ENCODE measurements around the gene MICU1. TPM values are rescaled to one million over a fixed set of nuclear protein-coding genes. Genes with fewer than 3 reads are reported as not detected.

The MICU1 gene
- total RNA-seq, 3 donors from 2014 or later (not counting 1 experiment from before 2014, with no cell fraction given): 27.9 to 30.9 (median 29.4) TPM

DNA sequence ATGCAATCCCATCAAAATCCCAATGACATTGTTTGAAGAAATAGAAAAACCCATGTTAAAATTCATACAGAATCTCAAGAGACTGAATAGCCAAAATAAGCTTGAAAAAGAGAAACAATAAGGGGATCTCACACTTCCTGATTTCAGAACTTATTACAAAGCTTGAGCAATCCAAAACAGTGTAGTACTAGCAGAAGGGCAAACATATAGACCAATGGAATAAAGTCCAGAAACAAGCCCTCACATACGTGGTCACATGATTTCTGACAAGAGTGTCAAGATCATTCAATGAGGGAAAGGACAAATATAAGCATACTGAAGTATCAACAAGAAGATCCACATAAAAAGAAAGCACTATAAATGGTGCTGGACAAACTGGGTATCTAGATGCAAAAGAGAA is 31.9 kb downstream of the MICU1 start:
- 88% methylated on average over 1 of the region's 1 CpG for WGBS (ENCODE audit: insufficient coverage)
- Mint-ChIP-seq H3K27ac (no peak overlapping the region), H3K4me1 (peaks cover 11 to 19% of the 10 kb centered on the region in 2 donors), H3K27me3 (ENCODE audit: low read depth in 2 of 2) (no peaks in the 10 kb centered on the region), H3K9me3 (no peaks in the 10 kb centered on the region), H3K36me3 (no peaks in the 10 kb centered on the region), H3K4me3 (no peak overlapping the region)
- Histone ChIP-seq H3K4me3 (ENCODE audit: low read length) (no peak overlapping the region), H3K27me3 (ENCODE audit: control insufficient read depth, insufficient read depth, low read length) (no peaks in the 10 kb centered on the region), H3K36me3 (ENCODE audit: control insufficient read depth, insufficient read depth, low read length) (no peaks in the 10 kb centered on the region), H3K27ac (ENCODE audit: low read length) (no peak overlapping the region), H3K9me3 (ENCODE audit: control insufficient read depth, insufficient read depth, low read length) (no peaks in the 10 kb centered on the region), H3K4me1 (ENCODE audit: control insufficient read depth, insufficient read depth, low read length) (no peaks in the 10 kb centered on the region)
- intact Hi-C loops (cut with micrococcal nuclease): no loop called here
- DNase-seq (no peak), ATAC-seq (no peak)
- TF ChIP-seq, protein P1, sequence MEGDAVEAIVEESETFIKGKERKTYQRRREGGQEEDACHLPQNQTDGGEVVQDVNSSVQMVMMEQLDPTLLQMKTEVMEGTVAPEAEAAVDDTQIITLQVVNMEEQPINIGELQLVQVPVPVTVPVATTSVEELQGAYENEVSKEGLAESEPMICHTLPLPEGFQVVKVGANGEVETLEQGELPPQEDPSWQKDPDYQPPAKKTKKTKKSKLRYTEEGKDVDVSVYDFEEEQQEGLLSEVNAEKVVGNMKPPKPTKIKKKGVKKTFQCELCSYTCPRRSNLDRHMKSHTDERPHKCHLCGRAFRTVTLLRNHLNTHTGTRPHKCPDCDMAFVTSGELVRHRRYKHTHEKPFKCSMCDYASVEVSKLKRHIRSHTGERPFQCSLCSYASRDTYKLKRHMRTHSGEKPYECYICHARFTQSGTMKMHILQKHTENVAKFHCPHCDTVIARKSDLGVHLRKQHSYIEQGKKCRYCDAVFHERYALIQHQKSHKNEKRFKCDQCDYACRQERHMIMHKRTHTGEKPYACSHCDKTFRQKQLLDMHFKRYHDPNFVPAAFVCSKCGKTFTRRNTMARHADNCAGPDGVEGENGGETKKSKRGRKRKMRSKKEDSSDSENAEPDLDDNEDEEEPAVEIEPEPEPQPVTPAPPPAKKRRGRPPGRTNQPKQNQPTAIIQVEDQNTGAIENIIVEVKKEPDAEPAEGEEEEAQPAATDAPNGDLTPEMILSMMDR (IDR thresholded peaks at IDR 0.05): no peak

DNA sequence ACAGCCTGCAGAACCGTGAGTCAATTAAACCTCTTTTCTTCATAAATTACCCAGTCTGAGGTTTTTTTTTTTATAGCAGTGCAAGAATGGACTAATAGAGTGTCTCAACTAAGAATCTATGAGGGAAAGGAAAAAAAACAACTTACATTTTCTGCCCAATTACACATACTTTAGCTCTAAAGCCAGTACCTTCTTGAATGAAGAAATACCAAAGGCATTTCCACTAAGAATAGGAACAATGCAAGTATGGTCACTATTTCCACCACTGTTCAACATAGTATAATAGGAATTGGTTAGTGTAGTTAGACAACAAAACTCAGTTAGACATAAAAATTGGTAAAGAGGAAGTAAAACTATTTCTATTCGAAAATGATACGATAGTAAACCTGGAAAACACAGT is 37.6 kb downstream of the MICU1 start:
- 88% methylated on average over 2 of the region's 3 CpGs for WGBS (ENCODE audit: insufficient coverage)
- H3K4me1 Mint-ChIP-seq: peaks cover 13 to 21% of the 10 kb centered on the region in 2 donors
- Histone ChIP-seq H3K27me3 (ENCODE audit: control insufficient read depth, insufficient read depth, low read length) (no peaks in the 10 kb centered on the region), H3K27ac (ENCODE audit: low read length) (no peak overlapping the region), H3K36me3 (ENCODE audit: control insufficient read depth, insufficient read depth, low read length) (no peaks in the 10 kb centered on the region), H3K4me1 (ENCODE audit: control insufficient read depth, insufficient read depth, low read length) (no peaks in the 10 kb centered on the region), H3K4me3 (ENCODE audit: low read length) (no peak overlapping the region), H3K9me3 (ENCODE audit: control insufficient read depth, insufficient read depth, low read length) (no peaks in the 10 kb centered on the region)
- DNase-seq (no peak), ATAC-seq (no peak)
- H3K27me3 Mint-ChIP-seq (ENCODE audit: low read depth in 2 of 2): no peaks in the 10 kb centered on the region
- TF ChIP-seq, protein P1 (IDR thresholded peaks at IDR 0.05): no peak
- H3K36me3 Mint-ChIP-seq: no peaks in the 10 kb centered on the region
- H3K4me3 Mint-ChIP-seq: no peak overlapping the region
- peak overlapping the region in 1 of 2 donors; percentile 50 for H3K27ac Mint-ChIP-seq
- no peaks in the 10 kb centered on the region for H3K9me3 Mint-ChIP-seq
- intact Hi-C loops (cut with micrococcal nuclease): no loop called here

DNA sequence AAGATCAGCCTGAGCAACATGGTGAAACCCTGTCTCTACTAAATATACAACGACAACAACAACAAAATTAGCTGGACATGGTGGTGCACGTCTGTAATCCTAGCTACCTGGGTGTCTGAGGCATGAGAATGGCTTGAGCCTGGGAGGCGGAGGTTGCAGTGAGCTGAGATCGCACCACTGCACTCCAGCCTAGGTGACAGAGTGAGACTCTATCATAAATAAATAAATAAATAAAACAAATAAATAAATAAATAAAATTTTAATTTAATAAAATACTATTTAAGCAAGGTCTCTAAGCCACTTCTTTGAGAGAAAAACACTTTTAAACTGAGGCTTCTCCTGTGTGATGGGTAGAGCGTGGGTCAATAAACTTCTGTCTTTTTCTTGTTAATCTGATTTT is 38.3 kb downstream of the MICU1 start:
- no peak overlapping the region for H3K4me3 Mint-ChIP-seq
- peaks cover 13 to 21% of the 10 kb centered on the region in 2 donors for H3K4me1 Mint-ChIP-seq
- Histone ChIP-seq H3K9me3 (ENCODE audit: control insufficient read depth, insufficient read depth, low read length) (no peaks in the 10 kb centered on the region), H3K27ac (ENCODE audit: low read length) (no peak overlapping the region), H3K36me3 (ENCODE audit: control insufficient read depth, insufficient read depth, low read length) (no peaks in the 10 kb centered on the region), H3K4me3 (ENCODE audit: low read length) (no peak overlapping the region), H3K4me1 (ENCODE audit: control insufficient read depth, insufficient read depth, low read length) (no peaks in the 10 kb centered on the region), H3K27me3 (ENCODE audit: control insufficient read depth, insufficient read depth, low read length) (no peaks in the 10 kb centered on the region)
- no peak for DNase-seq
- no peaks in the 10 kb centered on the region for H3K9me3 Mint-ChIP-seq
- no peak for ATAC-seq
- H3K36me3 Mint-ChIP-seq: no peaks in the 10 kb centered on the region
- TF ChIP-seq, protein P1 (IDR thresholded peaks at IDR 0.05): no peak
- intact Hi-C loops (cut with micrococcal nuclease): no loop called here
- 95% methylated on average over 3 of the region's 5 CpGs for WGBS (ENCODE audit: insufficient coverage)
- H3K27me3 Mint-ChIP-seq (ENCODE audit: low read depth in 2 of 2): no peaks in the 10 kb centered on the region
- H3K27ac Mint-ChIP-seq: no peak overlapping the region

- 93% methylated on average over 3 of the region's 4 CpGs for WGBS (ENCODE audit: insufficient coverage)
- TF ChIP-seq, protein P1 (IDR thresholded peaks at IDR 0.05): no peak
- Histone ChIP-seq H3K9me3 (ENCODE audit: control insufficient read depth, insufficient read depth, low read length) (no peaks in the 10 kb centered on the region), H3K27ac (ENCODE audit: low read length) (no peak overlapping the region), H3K4me3 (ENCODE audit: low read length) (no peak overlapping the region), H3K4me1 (ENCODE audit: control insufficient read depth, insufficient read depth, low read length) (no peaks in the 10 kb centered on the region), H3K27me3 (ENCODE audit: control insufficient read depth, insufficient read depth, low read length) (no peaks in the 10 kb centered on the region), H3K36me3 (ENCODE audit: control insufficient read depth, insufficient read depth, low read length) (no peaks in the 10 kb centered on the region)
- Mint-ChIP-seq H3K9me3 (no peaks in the 10 kb centered on the region), H3K27me3 (ENCODE audit: low read depth in 2 of 2) (no peaks in the 10 kb centered on the region), H3K4me3 (no peak overlapping the region), H3K27ac (no peak overlapping the region), H3K4me1 (peaks cover 5 to 14% of the 10 kb centered on the region in 2 donors), H3K36me3 (no peaks in the 10 kb centered on the region)
- intact Hi-C loops (cut with micrococcal nuclease): no loop called here
- DNase-seq (no peak), ATAC-seq (no peak)
Observed at GRCh38 chr10:72574636-72575035, 51.2 kb downstream of the MICU1 start.

All from natural killer cell (primary cell).